BLaER1 (cell line): ENCODE data around the gene FSIP1.

Experiments used
- H3K27ac ChIP-seq: shearing (Covaris generic); formaldehyde crosslinking; 2 replicates; pipeline ENCODE4 v1.8.1; 2022
- H3K27me3 ChIP-seq: shearing (Covaris generic); formaldehyde crosslinking; 2 replicates; pipeline ENCODE4 v1.8.1; 2022
- H3K36me3 ChIP-seq: shearing (Covaris generic); formaldehyde crosslinking; 2 replicates; pipeline ENCODE4 v1.8.1; 2022
- H3K4me1 ChIP-seq: shearing (Covaris generic); formaldehyde crosslinking; 2 replicates; pipeline ENCODE4 v1.8.1; 2022
- H3K4me2 ChIP-seq: shearing (Covaris generic); formaldehyde crosslinking; 2 replicates; pipeline ENCODE4 v1.8.1; 2022
- H3K4me3 ChIP-seq: shearing (Covaris generic); formaldehyde crosslinking; 2 replicates; pipeline ENCODE4 v1.8.1; 2022
- H3K9ac ChIP-seq: shearing (Covaris generic); formaldehyde crosslinking; 2 replicates; pipeline ENCODE4 v1.8.1; 2022
- H3K9me3 ChIP-seq: shearing (Covaris generic); formaldehyde crosslinking; 2 replicates; pipeline ENCODE4 v1.8.1; 2022
- H4K20me1 ChIP-seq: shearing (Covaris generic); formaldehyde crosslinking; 2 replicates; pipeline ENCODE4 v1.8.1; 2022
- Cebpa-rat ChIP-seq: shearing (Covaris generic); IDR thresholded peaks from 2 replicates; pipeline ENCODE4 v1.8.1; 2022

The FSIP1 gene

GRCh38 chr15:39594446-39595337 lies 187.9 kb downstream of the FSIP1 start:
- Histone ChIP-seq H3K36me3 (no peaks in the 10 kb centered on the region), H3K4me2 (no peak overlapping the region), H3K9ac (no peak overlapping the region), H3K27me3 (no peaks in the 10 kb centered on the region), H3K4me1 (no peaks in the 10 kb centered on the region), H4K20me1 (no peaks in the 10 kb centered on the region), H3K27ac (no peak overlapping the region), H3K9me3 (no peaks in the 10 kb centered on the region), H3K4me3 (no peak overlapping the region)
- TF ChIP-seq Cebpa-rat, result no peak

GRCh38 chr15:39593656-39594445 lies 188.8 kb downstream of the FSIP1 start:
- no peak overlapping the region for H3K4me2 ChIP-seq
- no peak overlapping the region for H3K9ac ChIP-seq
- H3K4me3 ChIP-seq, result no peak overlapping the region
- H3K36me3 ChIP-seq, result no peaks in the 10 kb centered on the region
- H4K20me1 ChIP-seq, result no peaks in the 10 kb centered on the region
- H3K4me1 ChIP-seq, result no peaks in the 10 kb centered on the region
- H3K27me3 ChIP-seq, result no peaks in the 10 kb centered on the region
- H3K27ac ChIP-seq, result no peak overlapping the region
- no peak for TF ChIP-seq Cebpa-rat
- no peaks in the 10 kb centered on the region for H3K9me3 ChIP-seq

- Histone ChIP-seq H3K4me1 (no peaks in the 10 kb centered on the region), H4K20me1 (no peaks in the 10 kb centered on the region), H3K4me2 (no peak overlapping the region), H3K27me3 (no peaks in the 10 kb centered on the region), H3K4me3 (no peak overlapping the region), H3K9ac (no peak overlapping the region), H3K36me3 (no peaks in the 10 kb centered on the region), H3K27ac (no peak overlapping the region), H3K9me3 (no peaks in the 10 kb centered on the region)
- TF ChIP-seq Cebpa-rat, result no peak
These were observed 189.5 kb downstream of the FSIP1 start for GRCh38 chr15:39593071-39593655.

GRCh38 chr15:39592500-39592899 lies 190.1 kb downstream of the FSIP1 start:
- Histone ChIP-seq H3K9ac (no peak overlapping the region), H3K36me3 (no peaks in the 10 kb centered on the region), H3K9me3 (no peaks in the 10 kb centered on the region), H4K20me1 (no peaks in the 10 kb centered on the region), H3K27me3 (no peaks in the 10 kb centered on the region), H3K4me1 (no peaks in the 10 kb centered on the region), H3K4me2 (no peak overlapping the region), H3K4me3 (no peak overlapping the region), H3K27ac (no peak overlapping the region)
- TF ChIP-seq Cebpa-rat, result no peak

GRCh38 chr15:39591896-39592315 lies 190.7 kb downstream of the FSIP1 start:
- no peak overlapping the region for H3K9ac ChIP-seq
- no peak overlapping the region for H3K4me2 ChIP-seq
- H4K20me1 ChIP-seq, result no peaks in the 10 kb centered on the region
- H3K36me3 ChIP-seq, result no peaks in the 10 kb centered on the region
- no peaks in the 10 kb centered on the region for H3K9me3 ChIP-seq
- H3K4me3 ChIP-seq, result no peak overlapping the region
- H3K27me3 ChIP-seq, result no peaks in the 10 kb centered on the region
- no peaks in the 10 kb centered on the region for H3K4me1 ChIP-seq
- H3K27ac ChIP-seq, result no peak overlapping the region
- no peak for TF ChIP-seq Cebpa-rat

- Histone ChIP-seq H3K4me1 (no peaks in the 10 kb centered on the region), H3K36me3 (no peaks in the 10 kb centered on the region), H3K4me2 (no peak overlapping the region), H4K20me1 (no peaks in the 10 kb centered on the region), H3K27me3 (no peaks in the 10 kb centered on the region), H3K9me3 (no peaks in the 10 kb centered on the region), H3K9ac (no peak overlapping the region), H3K4me3 (no peak overlapping the region), H3K27ac (no peak overlapping the region)
- no peak for TF ChIP-seq Cebpa-rat
These were observed 191.3 kb downstream of the FSIP1 start for GRCh38 chr15:39591141-39591895.

- Histone ChIP-seq H4K20me1 (no peaks in the 10 kb centered on the region), H3K4me3 (no peak overlapping the region), H3K36me3 (no peaks in the 10 kb centered on the region), H3K4me2 (no peak overlapping the region), H3K27me3 (no peaks in the 10 kb centered on the region), H3K9ac (no peak overlapping the region), H3K4me1 (no peaks in the 10 kb centered on the region), H3K27ac (no peak overlapping the region), H3K9me3 (no peaks in the 10 kb centered on the region)
- TF ChIP-seq Cebpa-rat, result no peak
These were observed 192.6 kb downstream of the FSIP1 start for GRCh38 chr15:39589815-39590644.

GRCh38 chr15:39589193-39589814 lies 193.3 kb downstream of the FSIP1 start:
- no peaks in the 10 kb centered on the region for H3K36me3 ChIP-seq
- H4K20me1 ChIP-seq, result no peaks in the 10 kb centered on the region
- no peak overlapping the region for H3K9ac ChIP-seq
- no peak for TF ChIP-seq Cebpa-rat
- no peak overlapping the region for H3K27ac ChIP-seq
- H3K9me3 ChIP-seq, result no peaks in the 10 kb centered on the region
- H3K27me3 ChIP-seq, result no peaks in the 10 kb centered on the region
- H3K4me3 ChIP-seq, result no peak overlapping the region
- H3K4me2 ChIP-seq, result no peak overlapping the region
- no peaks in the 10 kb centered on the region for H3K4me1 ChIP-seq
